NCI-H2196 treated with DMSO at 0.1 percent for 48 hours (cell line): Measurements from ENCODE around the gene SCGB1C1.
A peak's percentile ranks its signal among the peaks of the same experiment; 100 is the strongest.

ENCODE experiments used
- DNase-seq: peaks from one replicate; lab custom pipeline; 2025; ENCODE audit not compliant: unreplicated experiment; lab: John Stamatoyannopoulos, UW

The SCGB1C1 gene

DNA sequence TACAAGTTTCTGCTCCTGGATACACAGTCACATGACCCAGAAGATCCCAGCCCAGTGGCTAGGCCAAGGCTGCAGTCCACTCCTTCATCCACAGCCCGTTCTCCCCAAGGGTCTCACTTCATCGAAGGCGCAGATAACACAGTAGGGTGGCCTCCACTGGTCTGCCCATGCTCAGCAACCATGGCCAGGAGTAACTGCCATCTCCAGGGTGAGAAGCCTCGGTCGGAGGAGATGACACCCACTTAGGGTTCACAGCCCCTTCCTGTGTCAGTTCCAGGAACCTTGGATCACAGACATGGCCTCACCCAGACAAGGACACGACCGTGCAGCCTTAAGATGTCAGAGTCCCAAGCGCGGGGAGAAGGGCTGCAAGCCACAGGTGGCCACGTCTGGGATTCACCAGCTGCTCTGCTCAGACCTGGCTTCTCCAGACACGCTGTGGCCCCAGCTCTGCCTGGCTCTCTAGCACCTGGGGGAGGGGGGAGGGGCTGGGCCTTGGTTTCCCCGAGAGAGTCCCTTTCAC lies 11.8 kb downstream of the SCGB1C1 start:
- DNase-seq, result no peak

DNA sequence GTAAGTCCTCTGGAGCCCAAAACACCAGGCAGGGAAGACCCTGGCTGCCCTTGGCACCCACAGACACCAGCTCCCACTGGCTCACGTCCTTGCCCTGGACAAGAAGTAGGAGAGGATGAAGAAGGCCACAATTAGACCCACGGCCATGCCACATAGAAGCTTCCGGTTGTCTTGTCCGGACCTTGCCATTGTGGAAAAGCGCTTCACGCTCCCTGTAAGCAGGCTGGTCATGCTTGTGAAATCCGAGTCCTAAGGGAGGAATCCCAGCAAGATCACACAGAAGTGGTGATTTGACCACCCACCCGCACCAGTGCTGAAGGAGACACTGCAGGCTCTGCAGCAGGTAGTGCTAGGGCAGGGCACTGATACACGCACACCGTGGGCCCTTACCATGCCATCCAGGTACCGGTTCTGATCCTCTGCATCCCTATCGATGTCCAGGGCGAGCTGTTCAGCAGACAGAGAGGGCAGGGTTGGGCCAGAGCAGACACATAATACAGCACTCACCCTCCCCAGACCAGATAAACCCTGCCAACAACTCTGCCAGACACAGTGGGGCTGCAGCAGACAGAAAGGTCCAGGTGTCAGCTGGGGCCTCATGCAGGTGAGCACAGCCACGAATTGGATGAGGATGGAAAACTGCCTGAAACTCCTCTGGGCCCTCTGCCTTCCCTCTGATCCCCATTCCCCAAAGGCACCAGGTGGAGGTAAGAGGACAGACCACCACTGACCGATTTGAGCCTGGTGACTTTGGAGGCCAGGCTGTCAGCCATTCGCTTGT lies 12.5 kb downstream of the SCGB1C1 start:
- DNase-seq, result no peak

DNA sequence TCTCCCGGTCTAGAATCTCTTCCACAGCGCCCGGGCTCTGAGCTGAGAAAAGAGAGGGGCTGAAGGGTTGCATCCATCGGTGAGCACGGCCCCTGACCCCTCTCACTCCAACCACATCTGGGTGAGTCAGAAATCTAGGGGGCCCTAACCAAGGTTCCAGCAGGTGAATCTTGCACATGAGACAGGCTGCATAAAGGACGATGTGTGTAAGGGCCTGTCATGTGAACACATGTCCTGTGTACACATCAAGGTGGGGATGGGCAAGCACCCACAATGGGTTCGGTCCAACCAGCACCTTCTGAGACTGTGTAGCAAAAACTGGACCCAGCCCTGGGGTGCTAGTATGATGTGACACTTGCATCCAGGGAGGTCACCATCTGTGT lies 13.1 kb downstream of the SCGB1C1 start:
- DNase-seq, result no peak

DNA sequence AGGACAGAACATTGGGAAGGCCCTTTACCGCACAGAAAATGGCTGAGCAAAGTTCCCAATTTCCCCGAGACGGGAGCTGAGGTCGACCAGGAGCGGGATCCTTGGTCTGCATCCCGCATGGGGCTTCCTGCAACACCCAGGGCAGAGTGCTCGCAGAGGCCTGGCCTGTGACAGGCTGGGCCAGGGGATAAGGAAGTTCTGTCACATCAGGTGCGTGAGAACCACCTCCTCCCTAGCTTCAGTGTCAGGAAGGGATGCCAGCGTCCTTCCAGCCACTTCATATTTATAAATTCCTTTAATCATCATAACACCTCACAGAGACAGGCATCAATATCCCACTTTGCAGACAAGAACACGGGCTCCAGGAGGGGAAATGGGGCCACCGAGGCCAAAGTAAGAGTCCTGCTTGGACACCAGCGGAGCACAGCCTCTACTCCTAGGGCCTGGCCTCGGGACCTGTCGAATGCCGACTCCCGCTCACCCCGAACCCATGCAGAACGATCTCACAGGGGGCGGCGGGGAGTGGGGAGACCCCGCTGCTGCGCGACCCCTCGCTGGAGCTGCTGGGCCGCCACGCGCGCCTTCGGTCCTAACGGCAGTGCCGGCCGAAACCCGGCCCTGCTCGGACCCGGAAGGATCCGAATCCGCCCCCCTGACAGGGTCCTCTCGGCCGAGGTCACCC lies 13.8 kb downstream of the SCGB1C1 start:
- DNase-seq, result no peak

DNA sequence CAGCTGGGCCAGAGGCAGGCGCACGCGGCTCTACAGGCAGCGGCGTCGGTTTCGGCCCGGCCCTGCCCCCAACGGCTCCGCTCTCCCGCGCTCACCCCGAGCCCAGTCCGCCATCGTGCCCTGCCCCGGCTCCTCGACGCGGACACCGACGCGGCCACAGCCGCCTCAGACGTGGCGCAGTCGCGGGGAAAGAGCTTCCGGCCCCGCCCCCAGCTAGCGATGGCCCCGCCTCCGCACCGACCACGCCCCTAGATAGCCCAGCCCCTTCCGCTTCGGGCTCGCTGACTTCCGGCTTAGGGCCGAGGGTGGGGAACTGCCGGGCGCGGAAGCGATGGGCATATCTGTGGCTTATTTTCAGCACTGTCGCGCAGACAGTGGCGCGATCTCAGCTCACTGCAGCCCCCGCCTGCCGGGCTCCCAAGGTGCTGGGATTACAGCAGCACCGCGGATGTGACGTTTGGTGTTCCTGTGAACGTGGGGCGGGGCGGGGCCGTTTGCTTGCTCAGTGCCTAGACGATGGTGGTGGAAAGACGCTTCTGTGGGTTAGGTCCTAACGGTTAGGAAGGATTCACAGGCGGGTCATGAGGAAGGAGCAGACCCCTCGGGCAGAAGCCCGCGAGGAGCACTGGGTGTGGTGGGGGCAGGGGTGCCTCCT lies 14.5 kb downstream of the SCGB1C1 start, which contains the start of the genes BET1L and RIC8A:
Gene BET1L, minus strand, starts transcription at position 192 of the 655 bp plus-strand sequence. Its CDS starts 78 bp downstream, at position 114.
Gene RIC8A, plus strand, starts transcription at position 501 of the 655 bp plus-strand sequence. CDS start 1,147 bp downstream, outside the sequence.
- peak; percentile 95 for DNase-seq

DNA sequence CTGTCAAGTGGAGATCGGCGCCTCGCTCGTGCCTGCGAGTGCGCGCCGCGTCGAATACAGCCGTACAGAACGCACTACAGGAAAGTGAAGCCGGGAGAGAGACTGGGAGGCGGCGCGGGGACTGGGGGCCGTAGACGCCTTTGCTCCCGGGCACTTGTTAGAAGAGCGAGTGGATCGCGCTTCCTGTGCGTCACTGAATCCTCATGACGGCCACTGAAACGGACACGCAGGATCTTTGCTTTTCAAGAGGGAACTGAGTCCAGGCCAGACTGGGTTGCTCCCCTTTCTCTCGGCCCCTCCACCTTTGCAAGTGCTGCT lies 14.9 kb downstream of the SCGB1C1 start:
- DNase-seq, result no peak

DNA sequence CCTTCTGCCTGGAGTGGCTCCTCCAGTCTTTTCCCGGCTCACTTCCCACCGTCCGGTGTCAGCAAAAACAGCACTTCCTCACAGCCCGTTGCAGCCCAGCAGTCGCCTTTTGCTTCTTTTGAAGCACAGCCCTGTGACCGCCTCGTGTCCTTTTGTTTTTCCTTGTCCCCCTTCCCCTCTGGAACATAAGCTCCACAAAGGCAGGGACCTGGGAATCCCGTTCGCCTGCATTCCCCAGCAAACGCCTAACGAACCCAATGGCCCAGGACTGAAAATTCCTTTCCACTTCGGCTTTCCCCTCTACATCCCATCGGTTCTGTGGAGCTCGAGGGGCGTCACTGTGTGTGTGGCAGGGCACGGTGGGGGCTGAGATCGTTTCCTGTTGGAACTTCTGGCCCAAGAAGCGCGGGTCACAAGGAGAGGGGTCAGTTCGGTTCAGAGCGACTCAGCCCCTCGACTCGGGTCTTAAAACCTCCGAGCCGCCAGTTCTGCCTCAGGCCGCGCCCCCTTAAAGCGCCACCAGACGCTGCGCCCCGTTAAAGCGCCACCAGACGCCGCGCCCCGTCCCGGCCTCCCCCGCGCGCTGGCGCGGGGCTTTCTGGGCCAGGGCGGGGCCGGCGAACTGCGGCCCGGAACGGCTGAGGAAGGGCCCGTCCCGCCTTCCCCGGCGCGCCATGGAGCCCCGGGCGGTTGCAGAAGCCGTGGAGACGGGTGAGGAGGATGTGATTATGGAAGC lies 15.5 kb downstream of the SCGB1C1 start:
- DNase-seq, result peak; percentile 8

DNA sequence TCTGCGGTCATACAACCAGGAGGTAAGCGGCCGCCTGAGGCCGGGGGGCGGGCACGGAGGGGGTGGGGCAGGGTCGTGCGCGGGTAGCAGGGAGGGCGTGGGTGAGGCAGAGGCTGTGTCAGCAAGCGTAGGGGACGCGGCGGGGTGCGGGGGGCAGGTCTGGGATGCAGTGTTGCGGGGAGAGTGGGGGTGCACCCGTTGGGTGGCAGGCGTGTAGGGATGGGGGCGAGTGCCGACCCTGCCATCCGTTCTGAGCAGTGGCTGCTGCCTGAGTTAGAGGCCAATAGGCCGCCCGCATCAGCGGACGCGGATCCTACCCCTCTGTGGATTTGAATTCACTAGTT lies 16.0 kb downstream of the SCGB1C1 start:
- DNase-seq, result no peak

DNA sequence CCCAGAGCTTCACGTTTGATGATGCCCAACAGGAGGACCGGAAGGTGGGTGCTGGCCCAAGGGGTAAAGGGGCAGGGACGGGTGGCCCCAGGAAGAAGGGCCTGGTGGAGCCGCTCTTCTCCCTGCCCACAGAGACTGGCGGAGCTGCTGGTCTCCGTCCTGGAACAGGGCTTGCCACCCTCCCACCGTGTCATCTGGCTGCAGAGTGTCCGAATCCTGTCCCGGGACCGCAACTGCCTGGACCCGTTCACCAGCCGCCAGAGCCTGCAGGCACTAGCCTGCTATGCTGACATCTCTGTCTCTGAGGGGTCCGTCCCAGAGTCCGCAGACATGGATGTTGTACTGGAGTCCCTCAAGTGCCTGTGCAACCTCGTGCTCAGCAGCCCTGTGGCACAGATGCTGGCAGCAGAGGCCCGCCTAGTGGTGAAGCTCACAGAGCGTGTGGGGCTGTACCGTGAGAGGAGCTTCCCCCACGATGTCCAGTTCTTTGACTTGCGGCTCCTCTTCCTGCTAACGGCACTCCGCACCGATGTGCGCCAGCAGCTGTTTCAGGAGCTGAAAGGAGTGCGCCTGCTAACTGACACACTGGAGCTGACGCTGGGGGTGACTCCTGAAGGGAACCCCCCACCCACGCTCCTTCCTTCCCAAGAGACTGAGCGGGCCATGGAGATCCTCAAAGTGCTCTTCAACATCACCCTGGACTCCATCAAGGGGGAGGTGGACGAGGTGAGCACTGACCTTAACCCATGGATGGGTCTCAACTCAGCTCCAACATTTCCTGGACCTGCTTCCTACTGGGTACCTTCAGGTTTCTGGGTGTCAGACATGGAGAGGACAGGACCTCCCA lies 16.6 kb downstream of the SCGB1C1 start:
- DNase-seq, result no peak

DNA sequence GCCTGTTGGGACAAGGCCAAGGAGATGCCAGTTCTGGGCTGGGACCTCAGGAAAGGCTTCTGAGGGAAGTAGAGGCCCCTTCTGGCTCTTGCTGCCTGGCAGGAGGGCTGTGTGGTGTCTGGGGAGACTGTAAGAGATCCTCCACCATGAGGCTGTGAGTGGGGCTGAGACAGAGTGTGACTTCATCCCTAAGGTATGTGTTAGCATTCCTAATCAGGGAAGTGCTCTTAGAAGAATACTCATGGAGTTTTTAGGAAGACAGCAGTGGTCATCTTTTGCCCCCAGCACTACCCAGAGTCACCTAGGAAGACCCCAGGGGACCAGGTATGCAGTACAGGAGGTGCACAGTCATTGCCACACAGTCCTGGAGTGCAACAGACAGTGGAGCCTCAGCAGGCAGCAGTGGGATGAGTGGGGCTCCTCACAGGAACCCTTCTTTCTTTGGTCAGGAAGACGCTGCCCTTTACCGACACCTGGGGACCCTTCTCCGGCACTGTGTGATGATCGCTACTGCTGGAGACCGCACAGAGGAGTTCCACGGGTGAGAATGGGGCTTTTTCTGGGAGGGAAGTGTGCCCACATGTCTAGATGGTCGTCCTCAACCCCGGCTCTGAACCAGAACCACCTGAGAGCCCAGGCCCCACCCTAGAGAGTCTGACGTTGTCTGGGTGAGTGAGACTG lies 17.4 kb downstream of the SCGB1C1 start:
- DNase-seq, result no peak

DNA sequence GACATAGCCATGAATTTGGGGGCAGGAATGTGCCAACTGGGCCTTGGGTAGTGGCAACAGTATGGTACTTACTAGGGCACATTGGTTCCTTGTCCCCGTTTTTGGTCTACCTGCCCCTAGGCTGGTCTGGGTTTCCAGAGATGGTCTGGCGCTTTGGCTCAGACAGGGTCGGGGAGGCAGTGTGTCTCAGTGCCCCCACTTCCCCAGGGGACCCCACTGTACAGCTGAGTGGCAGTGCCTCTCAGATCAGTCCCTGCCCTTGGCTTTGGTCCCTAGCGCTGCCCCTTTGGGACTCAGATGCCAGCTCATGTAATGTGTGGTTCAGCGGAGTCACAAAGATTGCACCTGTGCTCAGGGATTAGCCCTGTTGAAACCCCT lies 17.9 kb downstream of the SCGB1C1 start:
- no peak for DNase-seq

DNA sequence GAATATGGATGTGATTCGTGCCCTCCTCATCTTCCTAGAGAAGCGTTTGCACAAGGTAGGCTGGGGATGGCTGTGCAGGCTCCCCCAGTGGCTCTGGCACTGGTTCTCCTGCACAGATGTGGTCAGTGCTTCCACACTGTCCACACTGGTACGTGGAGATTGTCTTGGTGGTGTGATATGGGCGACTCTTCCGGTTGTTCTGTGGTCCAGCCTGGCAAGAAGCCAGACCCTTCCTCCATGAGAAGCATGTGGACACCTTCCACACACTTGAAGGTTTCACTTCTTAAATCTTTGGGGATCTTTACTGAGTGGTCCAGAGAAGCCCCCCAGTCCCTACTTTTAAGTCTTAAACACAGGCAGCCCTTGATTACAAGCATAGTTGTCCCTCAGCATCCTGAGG lies 18.4 kb downstream of the SCGB1C1 start:
- DNase-seq, result no peak

DNA sequence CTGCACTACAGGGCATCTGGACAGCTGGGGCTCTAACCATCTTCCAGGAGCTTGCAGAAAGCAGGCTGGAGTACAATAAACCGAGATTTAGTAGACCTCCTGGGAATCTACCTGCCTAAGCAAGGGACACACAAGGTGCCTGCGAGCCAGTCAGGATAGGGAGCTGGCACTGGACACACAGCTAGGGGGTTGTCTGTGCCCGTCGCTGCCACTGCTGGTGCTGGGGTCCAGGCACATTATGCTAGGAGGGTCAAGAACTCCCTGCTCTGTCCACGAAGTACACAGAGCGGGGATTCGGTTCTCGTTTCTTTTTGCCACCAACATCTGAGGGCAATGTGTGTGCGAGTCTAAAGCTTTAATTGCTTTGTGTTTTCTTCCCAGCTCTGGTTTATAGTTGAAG lies 18.9 kb downstream of the SCGB1C1 start:
- DNase-seq, result no peak

DNA sequence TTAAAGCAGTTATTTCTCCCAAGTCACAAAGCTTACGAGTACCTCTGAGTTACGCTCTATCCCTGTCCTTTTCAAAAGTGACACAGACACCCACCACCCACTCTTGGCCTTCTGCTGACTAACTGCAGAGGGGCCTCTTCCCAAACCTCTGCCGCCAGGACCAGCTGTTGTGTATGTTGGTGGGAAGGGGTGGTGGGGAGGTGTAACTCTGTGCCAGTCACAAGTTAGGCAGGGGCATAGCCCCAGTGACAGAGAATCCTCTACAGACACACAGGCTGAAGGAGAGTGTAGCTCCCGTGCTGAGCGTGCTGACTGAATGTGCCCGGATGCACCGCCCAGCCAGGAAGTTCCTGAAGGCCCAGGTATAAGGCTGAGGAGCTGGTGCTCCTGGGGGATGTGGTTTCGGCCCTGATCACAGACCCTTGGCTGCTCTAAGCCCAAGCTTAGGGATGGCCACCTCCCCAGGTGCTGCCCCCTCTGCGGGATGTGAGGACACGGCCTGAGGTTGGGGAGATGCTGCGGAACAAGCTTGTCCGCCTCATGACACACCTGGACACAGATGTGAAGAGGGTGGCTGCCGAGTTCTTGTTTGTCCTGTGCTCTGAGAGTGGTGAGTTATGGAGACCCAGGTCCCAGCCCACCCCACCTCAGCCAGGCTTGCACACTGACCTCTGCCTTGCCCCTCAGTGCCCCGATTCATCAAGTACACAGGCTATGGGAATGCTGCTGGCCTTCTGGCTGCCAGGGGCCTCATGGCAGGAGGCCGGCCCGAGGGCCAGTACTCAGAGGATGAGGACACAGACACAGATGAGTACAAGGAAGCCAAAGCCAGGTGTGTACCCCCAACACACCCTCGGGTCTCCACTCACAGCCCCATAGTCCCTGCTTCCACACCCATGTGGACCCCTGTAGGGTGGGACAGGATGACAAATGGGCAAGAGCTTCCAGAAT lies 19.5 kb downstream of the SCGB1C1 start:
- no peak for DNase-seq

DNA sequence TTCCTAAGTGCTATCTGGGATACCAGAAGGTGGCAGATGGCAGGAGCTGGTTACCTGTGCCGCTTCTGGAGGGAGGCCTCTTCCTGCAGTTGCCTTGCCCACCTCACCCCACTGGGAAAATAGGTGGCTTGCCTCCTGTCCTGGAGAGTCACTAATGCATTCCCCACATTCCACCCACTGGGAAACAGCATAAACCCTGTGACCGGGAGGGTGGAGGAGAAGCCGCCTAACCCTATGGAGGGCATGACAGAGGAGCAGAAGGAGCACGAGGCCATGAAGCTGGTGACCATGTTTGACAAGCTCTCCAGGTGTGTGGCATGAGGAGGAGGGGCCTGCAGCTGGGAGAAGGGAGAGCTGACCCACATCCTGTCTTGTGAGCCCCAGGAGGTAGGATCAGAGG lies 20.2 kb downstream of the SCGB1C1 start:
- no peak for DNase-seq

DNA sequence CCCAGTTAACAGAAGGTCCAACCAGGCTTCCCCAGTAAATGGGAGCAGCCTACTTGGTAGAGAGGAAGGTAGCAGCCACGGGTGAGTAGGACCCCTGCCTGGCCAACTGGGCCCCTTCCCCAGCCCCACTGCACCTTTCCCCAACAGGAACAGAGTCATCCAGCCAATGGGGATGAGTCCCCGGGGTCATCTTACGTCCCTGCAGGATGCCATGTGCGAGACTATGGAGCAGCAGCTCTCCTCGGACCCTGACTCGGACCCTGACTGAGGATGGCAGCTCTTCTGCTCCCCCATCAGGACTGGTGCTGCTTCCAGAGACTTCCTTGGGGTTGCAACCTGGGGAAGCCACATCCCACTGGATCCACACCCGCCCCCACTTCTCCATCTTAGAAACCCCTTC lies 21.2 kb downstream of the SCGB1C1 start:
- DNase-seq, result no peak

DNA sequence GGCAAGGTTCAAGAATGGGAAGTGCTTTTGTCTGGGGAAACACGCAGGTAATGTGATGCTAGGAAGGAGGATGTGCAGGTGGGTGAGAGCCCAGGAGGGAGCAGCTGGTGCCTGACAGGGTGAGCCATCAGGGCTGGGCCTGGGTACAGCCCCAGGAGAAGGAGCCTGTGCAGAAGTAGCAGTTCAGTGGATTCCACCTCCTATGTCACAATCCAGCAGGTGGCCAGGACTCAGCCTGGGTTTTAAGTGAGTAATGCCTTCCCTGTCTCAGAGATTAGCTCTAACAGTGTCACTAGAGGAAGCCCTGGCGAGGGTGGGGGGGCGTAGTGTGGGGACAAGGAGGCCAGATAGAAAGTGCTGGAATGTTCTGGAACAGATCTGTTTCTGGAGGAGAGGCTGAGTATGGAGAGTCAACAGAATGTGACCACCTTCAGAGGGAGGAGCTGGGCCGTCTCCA lies 22.7 kb downstream of the SCGB1C1 start:
- peak; percentile 31 for DNase-seq

DNA sequence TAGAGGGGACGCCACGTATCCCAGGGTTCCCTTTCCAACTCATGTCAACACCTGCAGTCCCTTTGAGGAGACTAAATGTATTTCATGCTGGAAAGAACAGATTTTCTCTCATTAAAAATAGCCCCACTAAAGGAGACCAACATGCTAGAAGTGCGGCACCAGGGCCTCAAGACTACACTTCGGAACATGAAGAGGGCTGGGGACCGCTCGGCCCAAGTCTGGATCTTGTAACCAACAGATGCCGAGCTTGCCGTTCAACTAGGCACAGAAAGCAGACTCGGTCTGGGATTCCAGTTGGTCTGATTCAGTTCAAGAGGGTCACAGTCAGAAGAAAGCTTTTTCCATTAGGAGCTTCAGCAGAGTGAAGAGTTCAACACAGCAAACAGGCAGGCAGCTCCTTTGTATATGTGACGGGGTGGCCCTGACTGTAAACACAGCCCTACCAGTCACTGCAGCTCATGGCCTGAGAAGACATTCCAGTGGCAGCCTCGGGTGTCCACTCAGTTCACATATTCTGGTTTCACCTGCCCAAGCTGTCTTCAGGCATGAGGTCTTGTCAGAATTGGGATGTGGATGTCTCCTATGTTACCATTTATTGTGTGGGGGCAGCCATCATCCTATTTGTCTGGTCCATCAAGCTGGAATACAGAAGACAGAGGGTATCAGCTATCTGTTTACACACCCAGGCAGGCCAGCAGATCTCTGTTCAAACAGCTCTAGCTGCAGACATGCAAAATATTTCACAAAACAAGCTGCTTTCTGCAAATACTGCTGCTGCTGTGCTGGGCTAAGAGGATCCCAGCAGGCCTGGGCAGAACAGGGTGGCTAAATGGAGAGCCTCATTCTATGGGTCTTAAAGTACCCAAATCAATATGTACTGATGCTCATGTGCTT lies 23.4 kb downstream of the SCGB1C1 start:
- no peak for DNase-seq
